Measurements from ENCODE around the gene RERE. TPM values are rescaled to one million over a fixed set of nuclear protein-coding genes. Genes with fewer than 3 reads are reported as not detected.

RERE gene
- polyA plus RNA-seq, 3 donors from 2014 or later = 3.8 to 5.9 (median 3.8) TPM

GRCh38 chr1:8583031-8583430, 234.4 kb downstream of the RERE start:
- H3K4me1 Mint-ChIP-seq = peaks cover 8 to 24% of the 10 kb centered on the region in 2 donors
- no peak for DNase-seq
- H3K36me3 Mint-ChIP-seq = peaks cover 0 to 9% (median 7%) of the 10 kb centered on the region in 3 donors
- no peak overlapping the region for H3K27ac Mint-ChIP-seq
- H3K9me3 Mint-ChIP-seq = no peaks in the 10 kb centered on the region
- H3K4me3 Mint-ChIP-seq = no peak overlapping the region
- peaks cover 0 to 1% (median 0%) of the 10 kb centered on the region in 3 donors for H3K27me3 Mint-ChIP-seq (ENCODE audit: low read depth in 3 of 3)

DNA sequence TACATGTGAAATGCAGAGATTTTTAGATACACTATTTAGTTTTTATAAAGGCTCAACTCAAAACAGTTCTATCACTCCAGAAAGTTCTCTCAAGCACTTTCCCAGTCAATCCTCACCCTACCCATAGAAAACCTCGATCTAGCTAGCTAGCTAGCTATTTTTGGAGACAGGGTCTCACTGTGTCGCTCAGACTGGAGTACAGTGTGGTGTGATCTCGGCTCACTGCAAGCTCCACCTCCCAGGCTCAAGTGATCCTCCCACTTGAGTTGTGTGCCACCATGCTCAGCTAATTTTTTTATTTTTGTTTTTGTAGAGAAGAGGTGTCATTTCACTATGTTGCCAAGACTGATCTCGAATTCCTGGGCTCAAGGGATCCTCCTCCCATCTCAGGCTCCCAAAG, 236.9 kb downstream of the RERE start:
- Mint-ChIP-seq H3K27me3 (ENCODE audit: low read depth in 3 of 3) (peaks cover 0 to 1% (median 0%) of the 10 kb centered on the region in 3 donors), H3K4me1 (peaks cover 8 to 11% of the 10 kb centered on the region in 2 donors), H3K27ac (peak overlapping the region in 1 of 6 donors; percentile 42), H3K36me3 (peaks cover 0 to 13% (median 13%) of the 10 kb centered on the region in 3 donors), H3K9me3 (no peaks in the 10 kb centered on the region), H3K4me3 (no peak overlapping the region)
- no peak for DNase-seq

GRCh38 chr1:8578936-8579335, 238.5 kb downstream of the RERE start:
- Mint-ChIP-seq H3K36me3 (peaks cover 0 to 13% (median 13%) of the 10 kb centered on the region in 3 donors), H3K4me1 (peaks cover 8 to 11% of the 10 kb centered on the region in 2 donors), H3K27me3 (ENCODE audit: low read depth in 3 of 3) (no peaks in the 10 kb centered on the region), H3K9me3 (no peaks in the 10 kb centered on the region), H3K27ac (no peak overlapping the region), H3K4me3 (no peak overlapping the region)
- no peak for DNase-seq

- Mint-ChIP-seq H3K36me3 (peaks cover 0 to 13% (median 12%) of the 10 kb centered on the region in 3 donors), H3K27me3 (ENCODE audit: low read depth in 3 of 3) (no peaks in the 10 kb centered on the region), H3K27ac (peak overlapping the region in 1 of 6 donors; percentile 39), H3K4me3 (no peak overlapping the region), H3K9me3 (no peaks in the 10 kb centered on the region), H3K4me1 (peaks cover 8 to 11% of the 10 kb centered on the region in 2 donors)
- DNase-seq = no peak
Measured at GRCh38 chr1:8578132-8578877, 239.1 kb downstream of the RERE start.

- Mint-ChIP-seq H3K4me1 (peaks cover 15 to 25% of the 10 kb centered on the region in 2 donors), H3K9me3 (no peaks in the 10 kb centered on the region), H3K27ac (no peak overlapping the region), H3K27me3 (ENCODE audit: low read depth in 3 of 3) (no peaks in the 10 kb centered on the region), H3K4me3 (no peak overlapping the region), H3K36me3 (peaks cover 0 to 10% (median 9%) of the 10 kb centered on the region in 3 donors)
- DNase-seq = no peak
Measured at GRCh38 chr1:8574985-8575384, 242.5 kb downstream of the RERE start.

GRCh38 chr1:8572106-8572505, 245.3 kb downstream of the RERE start:
- no peak overlapping the region for H3K27ac Mint-ChIP-seq

GRCh38 chr1:8571200-8571984, 246.0 kb downstream of the RERE start:
- Mint-ChIP-seq H3K4me1 (peaks cover 18 to 25% of the 10 kb centered on the region in 2 donors), H3K27me3 (ENCODE audit: low read depth in 3 of 3) (no peaks in the 10 kb centered on the region), H3K4me3 (no peak overlapping the region), H3K9me3 (no peaks in the 10 kb centered on the region), H3K36me3 (no peaks in the 10 kb centered on the region), H3K27ac (peak overlapping the region in 3 of 6 donors; percentile 5 to 40 (median 32))
- DNase-seq = no peak

More at GRCh38 chr1:8572106-8572505, 245.3 kb downstream of the RERE start:
- Mint-ChIP-seq H3K4me1 (peaks cover 18 to 25% of the 10 kb centered on the region in 2 donors), H3K9me3 (no peaks in the 10 kb centered on the region), H3K27me3 (ENCODE audit: low read depth in 3 of 3) (no peaks in the 10 kb centered on the region), H3K36me3 (no peaks in the 10 kb centered on the region), H3K4me3 (no peak overlapping the region)
- no peak for DNase-seq

- Mint-ChIP-seq H3K4me3 (peak overlapping the region in 2 of 5 donors; percentile 18 to 48), H3K36me3 (no peaks in the 10 kb centered on the region), H3K9me3 (no peaks in the 10 kb centered on the region), H3K4me1 (peaks cover 18 to 25% of the 10 kb centered on the region in 2 donors), H3K27ac (peak overlapping the region in 1 of 6 donors; percentile 70), H3K27me3 (ENCODE audit: low read depth in 3 of 3) (no peaks in the 10 kb centered on the region)
- DNase-seq = no peak
Measured at GRCh38 chr1:8570465-8570864, 247.0 kb downstream of the RERE start.

- peak; percentile 22 to 35 (median 32) for DNase-seq
- Mint-ChIP-seq H3K4me1 (peaks cover 18 to 25% of the 10 kb centered on the region in 2 donors), H3K36me3 (no peaks in the 10 kb centered on the region), H3K4me3 (peak overlapping the region; percentile 8 to 81 (median 71)), H3K27ac (peak overlapping the region in 4 of 6 donors; percentile 15 to 63 (median 36)), H3K27me3 (ENCODE audit: low read depth in 3 of 3) (no peaks in the 10 kb centered on the region), H3K9me3 (no peaks in the 10 kb centered on the region)
Measured at GRCh38 chr1:8569242-8569641, 248.2 kb downstream of the RERE start.

GRCh38 chr1:8568837-8569236, 248.6 kb downstream of the RERE start:
- H3K27me3 Mint-ChIP-seq (ENCODE audit: low read depth in 3 of 3) = no peaks in the 10 kb centered on the region
- H3K4me3 Mint-ChIP-seq = peak overlapping the region in 2 of 5 donors; percentile 62 to 81
- peaks cover 18 to 25% of the 10 kb centered on the region in 2 donors for H3K4me1 Mint-ChIP-seq
- H3K27ac Mint-ChIP-seq = peak overlapping the region in 2 of 6 donors; percentile 20 to 63
- H3K36me3 Mint-ChIP-seq = no peaks in the 10 kb centered on the region
- H3K9me3 Mint-ChIP-seq = no peaks in the 10 kb centered on the region
- DNase-seq = no peak

DNA sequence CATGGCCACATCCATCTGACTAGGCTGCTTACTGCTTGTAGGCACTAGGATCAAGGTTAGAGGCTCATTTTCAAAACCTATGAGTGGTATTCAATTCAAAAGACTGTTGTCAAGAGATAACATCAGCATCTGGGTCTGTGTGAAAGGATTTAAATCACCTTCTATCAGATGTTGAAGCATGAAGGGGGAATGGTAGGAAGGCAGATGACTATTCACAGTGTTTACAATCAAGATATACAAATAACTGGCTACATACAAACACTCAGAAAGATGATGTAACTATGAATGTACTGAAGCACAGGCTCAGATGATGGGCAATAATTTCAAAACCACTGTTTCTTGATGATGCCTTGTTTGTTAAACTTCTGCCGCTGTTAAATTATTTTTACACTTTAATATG, 250.3 kb downstream of the RERE start:
- Mint-ChIP-seq H3K9me3 (no peaks in the 10 kb centered on the region), H3K27ac (no peak overlapping the region), H3K27me3 (ENCODE audit: low read depth in 3 of 3) (no peaks in the 10 kb centered on the region), H3K4me3 (no peak overlapping the region), H3K36me3 (no peaks in the 10 kb centered on the region), H3K4me1 (peaks cover 25 to 28% of the 10 kb centered on the region in 2 donors)
- DNase-seq = no peak

- Mint-ChIP-seq H3K4me1 (peaks cover 26 to 31% of the 10 kb centered on the region in 2 donors), H3K9me3 (no peaks in the 10 kb centered on the region), H3K27me3 (ENCODE audit: low read depth in 3 of 3) (no peaks in the 10 kb centered on the region), H3K27ac (no peak overlapping the region), H3K36me3 (no peaks in the 10 kb centered on the region), H3K4me3 (no peak overlapping the region)
- DNase-seq = no peak
Measured at GRCh38 chr1:8565802-8566201, 251.6 kb downstream of the RERE start.

DNA sequence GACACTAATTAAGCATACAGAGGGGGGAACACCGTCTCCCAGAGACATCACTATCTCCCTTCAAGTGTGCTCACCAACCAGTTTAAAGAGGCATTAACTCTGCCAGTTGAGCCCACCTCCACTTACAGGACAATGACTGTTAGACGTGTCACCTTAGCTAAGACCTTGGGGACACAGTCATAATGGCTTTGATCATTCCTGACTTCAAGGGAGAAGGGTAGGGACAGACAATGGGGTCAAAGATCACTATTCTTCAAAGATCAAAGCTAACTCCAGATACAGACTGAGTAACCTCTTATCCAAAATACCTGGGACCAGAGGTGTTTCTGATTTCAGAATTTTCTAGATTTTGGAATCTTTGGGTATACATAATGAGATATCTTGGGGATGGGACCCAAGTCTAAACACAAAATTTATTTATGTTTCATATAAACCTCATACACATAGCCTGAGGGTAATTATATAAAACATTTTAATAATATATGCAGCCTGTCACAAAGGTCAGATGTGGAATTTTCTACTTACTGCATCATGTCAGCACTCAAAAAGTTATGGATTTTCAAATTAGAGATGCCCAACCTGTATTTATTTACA, 253.4 kb downstream of the RERE start:
- H3K27ac Mint-ChIP-seq = no peak overlapping the region
- DNase-seq = no peak
- no peaks in the 10 kb centered on the region for H3K9me3 Mint-ChIP-seq
- peaks cover 16 to 22% of the 10 kb centered on the region in 2 donors for H3K4me1 Mint-ChIP-seq
- H3K4me3 Mint-ChIP-seq = no peak overlapping the region
- H3K36me3 Mint-ChIP-seq = no peaks in the 10 kb centered on the region
- H3K27me3 Mint-ChIP-seq (ENCODE audit: low read depth in 3 of 3) = no peaks in the 10 kb centered on the region
